SU-DHL-6 (cell line): ENCODE results near the gene SLC19A1.

Experiments used
- CTCF ChIP-seq: fragments of 200-600 bp; sonication (generic); IDR thresholded peaks from one replicate; pipeline ENCODE4 v1.5.1; 2017; ENCODE audit warnings: antibody characterized with exemption, mild to moderate bottlenecking, low read length, moderate library complexity; ENCODE audit not compliant: insufficient read depth, poor library complexity, severe bottlenecking
- EZH2phosphoT487 ChIP-seq: fragments of 200-600 bp; sonication (generic), shearing (Covaris generic); conservative IDR thresholded peaks from 2 replicates; pipeline ENCODE4 v1.6.1; 2018; ENCODE audit warnings: mild to moderate bottlenecking, antibody characterized with exemption, low read length, moderate library complexity, mixed read lengths

DNA sequence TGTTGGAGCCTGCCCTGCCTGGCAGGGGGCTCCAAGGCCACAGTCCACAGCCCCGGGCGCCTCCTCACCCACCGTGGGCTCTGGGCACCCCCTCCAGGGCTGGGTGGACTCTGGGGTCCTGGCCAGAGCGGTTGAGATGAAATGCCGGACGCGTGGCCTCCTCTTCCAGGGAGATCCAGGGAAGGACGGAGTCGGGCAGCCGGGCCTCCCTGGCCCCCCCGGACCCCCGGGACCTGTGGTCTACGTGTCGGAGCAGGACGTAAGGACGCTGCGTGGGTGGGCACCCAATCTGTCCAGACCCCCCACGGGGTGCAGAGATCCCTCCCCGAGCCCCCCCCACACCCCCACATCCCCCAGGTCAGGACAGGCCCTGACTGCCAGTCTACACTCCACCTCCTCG lies 51.2 kb downstream of the SLC19A1 start:
- TF ChIP-seq CTCF (no peak), EZH2phosphoT487 (no peak)
